OCI-LY7 (cell line): ENCODE results near the gene PTPN12. TPM values are rescaled to one million over a fixed set of nuclear protein-coding genes. Genes with fewer than 3 reads are reported as not detected.
"Not testable (repeated sequence)": the region's sequence is repeated elsewhere in the genome, so short reads cannot be mapped to it uniquely, and the experiment has no call there.

ENCODE experiments used
- BruUV-seq: library from RNA; stranded (reverse); fragments of 400-500 nt; replicated peaks from 2 replicates; lab custom pipeline; 2021; lab: Mats Ljungman, UMichigan
- CTCF ChIA-PET: fragments of 300-600 bp; sonication (Branson Sonifier 250); formaldehyde crosslinking; loops from one replicate; lab custom pipeline; 2022; ENCODE audit warnings: antibody characterized with exemption; ENCODE audit not compliant: unreplicated experiment; lab: Charles Lee
- POLR2A ChIA-PET: fragments of 300-600 bp; sonication (Branson Sonifier 250); formaldehyde crosslinking; loops from one replicate; lab custom pipeline; 2022; ENCODE audit warnings: antibody characterized with exemption; lab: Charles Lee
- DNase-seq: peaks from one replicate; pipeline ENCODE4 v3.0.0-alpha.2; 2015; ENCODE audit warnings: low spot score
- H2AFZ ChIP-seq: fragments of 200-600 bp; sonication (generic), shearing (Covaris generic); 2 replicates; pipeline ENCODE4 v1.6.1; 2014; ENCODE audit warnings: mild to moderate bottlenecking, antibody characterized with exemption, low read length, moderate library complexity
- H3K27ac ChIP-seq: fragments of 200-600 bp; sonication (generic); 2 replicates; pipeline ENCODE4 v1.5.1; 2014; ENCODE audit warnings: mixed run types, low read depth, mild to moderate bottlenecking, moderate library complexity, low read length, inconsistent platforms; ENCODE audit not compliant: poor library complexity, severe bottlenecking
- H3K36me3 ChIP-seq: fragments of 200-600 bp; sonication (generic); 2 replicates; pipeline ENCODE4 v1.6.1; 2014; ENCODE audit warnings: mild to moderate bottlenecking, antibody characterized with exemption, low read length, moderate library complexity, mixed read lengths; ENCODE audit not compliant: insufficient read depth
- H3K4me1 ChIP-seq: fragments of 200-600 bp; sonication (generic); 2 replicates; pipeline ENCODE4 v1.5.1; 2014; ENCODE audit warnings: mild to moderate bottlenecking, low read length; ENCODE audit not compliant: insufficient read depth, poor library complexity, severe bottlenecking
- H3K4me2 ChIP-seq: fragments of 200-600 bp; sonication (generic); 2 replicates; pipeline ENCODE4 v1.6.1; 2014; ENCODE audit warnings: mild to moderate bottlenecking, low read length
- H3K4me3 ChIP-seq: fragments of 200-600 bp; sonication (generic); 2 replicates; pipeline ENCODE4 v1.5.1; 2014; ENCODE audit warnings: mild to moderate bottlenecking, low read depth, low read length; ENCODE audit not compliant: poor library complexity, severe bottlenecking
- H3K79me2 ChIP-seq: fragments of 200-600 bp; sonication (generic); 2 replicates; pipeline ENCODE4 v1.6.1; 2016; ENCODE audit warnings: low read depth, mild to moderate bottlenecking, low read length, moderate library complexity, mixed read lengths; ENCODE audit not compliant: insufficient read depth
- H3K9me2 ChIP-seq: fragments of 200-600 bp; sonication (generic); 2 replicates; pipeline ENCODE4 v1.6.1; 2016; ENCODE audit warnings: mild to moderate bottlenecking, low read length, mixed read lengths; ENCODE audit not compliant: insufficient read depth
- H3K9me3 ChIP-seq: fragments of 200-600 bp; sonication (generic); 2 replicates; pipeline ENCODE4 v1.6.1; 2014; ENCODE audit warnings: mild to moderate bottlenecking, mixed run types, low read length, mixed read lengths
- H4K20me1 ChIP-seq: fragments of 200-600 bp; sonication (generic); 2 replicates; pipeline ENCODE4 v1.6.1; 2014; ENCODE audit warnings: mild to moderate bottlenecking, antibody characterized with exemption, low read length, moderate library complexity, mixed read lengths; ENCODE audit not compliant: insufficient read depth
- EZH2phosphoT487 ChIP-seq: fragments of 200-600 bp; sonication (generic); IDR thresholded peaks from 2 replicates; pipeline ENCODE4 v1.6.1; 2018; ENCODE audit warnings: low read depth, borderline replicate concordance, mild to moderate bottlenecking, mixed run types, antibody characterized with exemption, low read length, moderate library complexity, mixed read lengths
- intact Hi-C: fragments of 100-400 bp; cut with micrococcal nuclease; formaldehyde crosslinking; loops from one replicate; pipeline ENCODE4 v1.10.0; 2022; ENCODE audit not compliant: unreplicated experiment
- total RNA-seq, 2 experiments: library from RNA; depleted of rRNA in 1 of 2; stranded (reverse); fragments of >200 nt in 1 of 2; shearing (Covaris generic) in 1 of 2; gene quantifications; 2 replicates each; pipeline ENCODE4 v1.2.3, GENCODE V29; 2014 to 2022
- TF ChIP-seq, protein P1 (sequence below): fragments of 200-600 bp; sonication (generic); conservative IDR thresholded peaks from 2 replicates; pipeline ENCODE4 v1.5.1; 2014; ENCODE audit warnings: mild to moderate bottlenecking, antibody characterized with exemption, low read length, moderate library complexity, mixed read lengths

Gene PTPN12
- total RNA-seq, 2 experiments from 2014 or later, result 2.7 to 19.1 TPM

DNA sequence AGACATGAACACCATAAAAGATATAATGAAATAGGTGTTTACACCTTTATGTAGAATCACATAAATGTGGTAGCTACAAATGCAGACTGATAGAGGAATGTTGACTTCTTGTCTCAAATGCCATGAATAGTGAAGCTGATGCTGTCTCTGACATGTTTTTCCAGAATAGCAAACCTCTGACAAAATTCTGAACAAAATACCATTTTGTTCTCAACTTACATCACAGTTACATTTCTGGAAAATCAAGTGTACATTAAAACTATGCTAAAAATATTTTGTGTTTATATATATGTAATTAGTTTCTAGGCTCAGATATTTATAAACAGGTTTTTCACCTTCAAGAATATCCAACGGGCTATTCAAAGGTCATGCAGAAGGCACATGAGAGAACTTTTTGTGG, 16.8 kb upstream of the PTPN12 start:
- Histone ChIP-seq H4K20me1 (no peaks in the 10 kb centered on the region; the same call in 1 of the 2 replicates), H3K27ac (no peak overlapping the region), H3K4me3 (no peak overlapping the region), H2AFZ (no peak overlapping the region), H3K36me3 (no peaks in the 10 kb centered on the region), H3K9me2 (no peaks in the 10 kb centered on the region), H3K9me3 (no peaks in the 10 kb centered on the region), H3K4me2 (no peak overlapping the region), H3K79me2 (no peaks in the 10 kb centered on the region), H3K4me1 (no peaks in the 10 kb centered on the region)
- CTCF ChIA-PET, result no interaction called here
- no peak for TF ChIP-seq EZH2phosphoT487
- TF ChIP-seq, protein P1, sequence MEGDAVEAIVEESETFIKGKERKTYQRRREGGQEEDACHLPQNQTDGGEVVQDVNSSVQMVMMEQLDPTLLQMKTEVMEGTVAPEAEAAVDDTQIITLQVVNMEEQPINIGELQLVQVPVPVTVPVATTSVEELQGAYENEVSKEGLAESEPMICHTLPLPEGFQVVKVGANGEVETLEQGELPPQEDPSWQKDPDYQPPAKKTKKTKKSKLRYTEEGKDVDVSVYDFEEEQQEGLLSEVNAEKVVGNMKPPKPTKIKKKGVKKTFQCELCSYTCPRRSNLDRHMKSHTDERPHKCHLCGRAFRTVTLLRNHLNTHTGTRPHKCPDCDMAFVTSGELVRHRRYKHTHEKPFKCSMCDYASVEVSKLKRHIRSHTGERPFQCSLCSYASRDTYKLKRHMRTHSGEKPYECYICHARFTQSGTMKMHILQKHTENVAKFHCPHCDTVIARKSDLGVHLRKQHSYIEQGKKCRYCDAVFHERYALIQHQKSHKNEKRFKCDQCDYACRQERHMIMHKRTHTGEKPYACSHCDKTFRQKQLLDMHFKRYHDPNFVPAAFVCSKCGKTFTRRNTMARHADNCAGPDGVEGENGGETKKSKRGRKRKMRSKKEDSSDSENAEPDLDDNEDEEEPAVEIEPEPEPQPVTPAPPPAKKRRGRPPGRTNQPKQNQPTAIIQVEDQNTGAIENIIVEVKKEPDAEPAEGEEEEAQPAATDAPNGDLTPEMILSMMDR, result no peak
- intact Hi-C loops, result no loop called here
- DNase-seq, result no peak
- POLR2A ChIA-PET, result no interaction called here
- BruUV-seq, result no TSS peak

DNA sequence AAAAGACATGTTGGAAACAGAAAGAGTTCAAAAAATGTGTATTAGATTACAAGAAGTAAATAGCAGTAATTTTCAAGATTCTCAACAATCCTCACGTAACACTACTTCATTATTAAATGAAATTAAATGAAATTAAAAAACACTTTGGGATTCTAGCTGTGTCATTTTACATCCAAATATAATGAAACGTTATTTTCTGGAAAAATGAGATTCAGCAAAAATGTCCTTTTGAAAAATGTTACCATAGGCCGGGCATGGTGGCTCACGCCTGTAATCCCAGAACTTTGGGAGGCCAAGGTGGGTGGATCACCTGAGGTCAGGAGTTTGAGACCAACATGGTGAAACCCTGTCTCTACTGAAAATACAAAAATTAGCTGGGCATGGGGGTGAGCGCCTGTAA, 15.6 kb upstream of the PTPN12 start:
- H3K27ac ChIP-seq, H3K9me3 ChIP-seq, H3K79me2 ChIP-seq, DNase-seq, H4K20me1 ChIP-seq, H3K9me2 ChIP-seq, POLR2A ChIA-PET, H3K4me3 ChIP-seq, BruUV-seq, H3K4me1 ChIP-seq, H3K36me3 ChIP-seq, intact Hi-C loops, H2AFZ ChIP-seq, CTCF ChIA-PET, H3K4me2 ChIP-seq: not testable (repeated sequence)

DNA sequence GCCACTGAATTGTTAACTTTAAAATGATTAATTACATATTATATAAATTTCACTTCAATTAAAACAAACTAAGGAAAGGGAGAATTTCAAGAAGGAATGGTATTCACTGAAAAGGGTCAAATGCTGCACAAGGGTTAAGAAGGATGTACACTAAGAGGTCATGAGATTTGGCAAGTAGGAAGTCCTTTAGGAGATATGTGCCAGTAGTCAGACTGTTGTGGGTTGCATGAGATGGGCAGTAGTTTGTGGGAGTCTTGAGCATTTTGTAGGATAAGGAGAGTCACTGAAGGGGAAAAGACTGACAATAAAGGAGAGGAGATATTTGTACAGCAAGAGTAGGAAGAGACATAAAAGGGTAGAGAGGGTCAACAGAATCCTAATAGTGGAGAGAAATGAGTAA, 12.4 kb upstream of the PTPN12 start:
- no peak overlapping the region for H2AFZ ChIP-seq
- no peak for TF ChIP-seq EZH2phosphoT487
- TF ChIP-seq, protein P1, result no peak
- H3K9me2 ChIP-seq, result no peaks in the 10 kb centered on the region
- no peaks in the 10 kb centered on the region for H4K20me1 ChIP-seq
- no peak overlapping the region for H3K4me2 ChIP-seq
- no peaks in the 10 kb centered on the region for H3K79me2 ChIP-seq
- CTCF ChIA-PET, result no interaction called here
- no peaks in the 10 kb centered on the region for H3K36me3 ChIP-seq
- DNase-seq, result no peak
- POLR2A ChIA-PET, result no interaction called here
- no TSS peak for BruUV-seq
- no peak overlapping the region for H3K4me3 ChIP-seq
- intact Hi-C loops, result no loop called here
- H3K9me3 ChIP-seq, result no peaks in the 10 kb centered on the region
- H3K27ac ChIP-seq, result no peak overlapping the region
- H3K4me1 ChIP-seq, result peaks cover 11% of the 10 kb centered on the region
